Esophagus squamous epithelium (tissue), 4 donors: ENCODE measurements around the gene CCNJ.

Experiments
- POLR2A ChIP-seq, 4 donors: fragments of 450-650 bp; IDR thresholded peaks; one replicate each; pipeline ENCODE4 v1.6.1; 2017; ENCODE audit warnings: antibody characterized with exemption in 4 of 4, mild to moderate bottlenecking in 4 of 4, moderate library complexity in 3 of 4
- TF ChIP-seq, protein P1 (sequence below), 6 experiments: fragments of 450-650 bp in 4 of 6; fragments of 200-600 bp in 2 of 6; sonication (generic) in 2 of 6; IDR thresholded peaks; one replicate each; pipeline ENCODE4 v1.5.1; 2016 to 2019; ENCODE audit warnings: antibody characterized with exemption in 6 of 6, mild to moderate bottlenecking in 4 of 6, moderate library complexity in 4 of 6

DNA sequence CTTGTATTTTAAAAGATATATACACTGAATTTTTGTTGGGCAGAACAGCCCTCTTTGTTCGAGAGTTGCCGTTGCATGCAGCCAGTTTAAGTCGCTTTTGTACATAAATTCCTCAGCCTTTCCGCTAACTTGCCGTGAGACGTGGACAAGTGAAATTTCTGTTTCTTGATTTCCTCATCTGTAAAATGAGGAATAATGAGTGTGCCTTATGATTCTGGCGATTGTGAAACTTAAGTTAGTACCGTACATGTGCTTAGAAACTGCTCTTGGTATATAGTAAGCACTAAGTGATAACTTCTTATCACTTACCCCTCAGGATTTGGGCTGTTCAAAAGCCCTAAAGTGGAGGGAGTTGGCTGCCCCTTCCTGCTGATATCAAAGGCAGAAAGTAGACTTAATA is 1.4 kb downstream of the CCNJ start:
- TF ChIP-seq, protein P1, sequence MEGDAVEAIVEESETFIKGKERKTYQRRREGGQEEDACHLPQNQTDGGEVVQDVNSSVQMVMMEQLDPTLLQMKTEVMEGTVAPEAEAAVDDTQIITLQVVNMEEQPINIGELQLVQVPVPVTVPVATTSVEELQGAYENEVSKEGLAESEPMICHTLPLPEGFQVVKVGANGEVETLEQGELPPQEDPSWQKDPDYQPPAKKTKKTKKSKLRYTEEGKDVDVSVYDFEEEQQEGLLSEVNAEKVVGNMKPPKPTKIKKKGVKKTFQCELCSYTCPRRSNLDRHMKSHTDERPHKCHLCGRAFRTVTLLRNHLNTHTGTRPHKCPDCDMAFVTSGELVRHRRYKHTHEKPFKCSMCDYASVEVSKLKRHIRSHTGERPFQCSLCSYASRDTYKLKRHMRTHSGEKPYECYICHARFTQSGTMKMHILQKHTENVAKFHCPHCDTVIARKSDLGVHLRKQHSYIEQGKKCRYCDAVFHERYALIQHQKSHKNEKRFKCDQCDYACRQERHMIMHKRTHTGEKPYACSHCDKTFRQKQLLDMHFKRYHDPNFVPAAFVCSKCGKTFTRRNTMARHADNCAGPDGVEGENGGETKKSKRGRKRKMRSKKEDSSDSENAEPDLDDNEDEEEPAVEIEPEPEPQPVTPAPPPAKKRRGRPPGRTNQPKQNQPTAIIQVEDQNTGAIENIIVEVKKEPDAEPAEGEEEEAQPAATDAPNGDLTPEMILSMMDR (IDR thresholded peaks at IDR 0.05) = no peak
- TF ChIP-seq POLR2A (IDR thresholded peaks at IDR 0.05) = no peak
